ENCODE data around the gene TMEM232.
A peak's percentile ranks its signal among the peaks of the same experiment; 100 is the strongest.

GRCh38 chr5:110441035-110441434, 285.4 kb downstream of the TMEM232 start:
- TF ChIP-seq EZH2phosphoT487 (IDR thresholded peaks at IDR 0.05; ENCODE audit: borderline replicate concordance, low read length) = no peak
- TF ChIP-seq, protein P1, sequence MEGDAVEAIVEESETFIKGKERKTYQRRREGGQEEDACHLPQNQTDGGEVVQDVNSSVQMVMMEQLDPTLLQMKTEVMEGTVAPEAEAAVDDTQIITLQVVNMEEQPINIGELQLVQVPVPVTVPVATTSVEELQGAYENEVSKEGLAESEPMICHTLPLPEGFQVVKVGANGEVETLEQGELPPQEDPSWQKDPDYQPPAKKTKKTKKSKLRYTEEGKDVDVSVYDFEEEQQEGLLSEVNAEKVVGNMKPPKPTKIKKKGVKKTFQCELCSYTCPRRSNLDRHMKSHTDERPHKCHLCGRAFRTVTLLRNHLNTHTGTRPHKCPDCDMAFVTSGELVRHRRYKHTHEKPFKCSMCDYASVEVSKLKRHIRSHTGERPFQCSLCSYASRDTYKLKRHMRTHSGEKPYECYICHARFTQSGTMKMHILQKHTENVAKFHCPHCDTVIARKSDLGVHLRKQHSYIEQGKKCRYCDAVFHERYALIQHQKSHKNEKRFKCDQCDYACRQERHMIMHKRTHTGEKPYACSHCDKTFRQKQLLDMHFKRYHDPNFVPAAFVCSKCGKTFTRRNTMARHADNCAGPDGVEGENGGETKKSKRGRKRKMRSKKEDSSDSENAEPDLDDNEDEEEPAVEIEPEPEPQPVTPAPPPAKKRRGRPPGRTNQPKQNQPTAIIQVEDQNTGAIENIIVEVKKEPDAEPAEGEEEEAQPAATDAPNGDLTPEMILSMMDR (IDR thresholded peaks at IDR 0.05; ENCODE audit: low read depth, low read length, poor library complexity, severe bottlenecking) = peak; percentile 41
